HG02938 (cell line): ENCODE data around the gene TCERG1.

Source experiments
- ATAC-seq: cut with Tn5 transposase; IDR thresholded peaks from one replicate; pipeline ENCODE4 v1.9.1; 2021; ENCODE audit warnings: mild to moderate bottlenecking, moderate library complexity; ENCODE audit not compliant: unreplicated experiment

The TCERG1 gene

GRCh38 chr5:146446861-146447733 is at the start of gene TCERG1:
TSS of gene TCERG1 (plus strand) at chr5:146447333. CDS start at chr5:146447350, 17 bp downstream.
- peak; percentile 96 for ATAC-seq

GRCh38 chr5:146398826-146399225 is 48.3 kb upstream of the TCERG1 start:
- ATAC-seq = no peak

GRCh38 chr5:146399481-146399880 is 47.7 kb upstream of the TCERG1 start:
- ATAC-seq = no peak

- ATAC-seq = no peak
Measured at GRCh38 chr5:146400201-146400600, 46.9 kb upstream of the TCERG1 start.

- ATAC-seq = no peak
Measured at GRCh38 chr5:146401021-146401420, 46.1 kb upstream of the TCERG1 start.

GRCh38 chr5:146402949-146403348 is 44.2 kb upstream of the TCERG1 start:
- ATAC-seq = no peak

- ATAC-seq = no peak
Measured at GRCh38 chr5:146409054-146409671, 38.0 kb upstream of the TCERG1 start.

- no peak for ATAC-seq
Measured at GRCh38 chr5:146410272-146410671, 36.9 kb upstream of the TCERG1 start.

GRCh38 chr5:146419696-146420095 is 27.4 kb upstream of the TCERG1 start:
- no peak for ATAC-seq

GRCh38 chr5:146425023-146425422 is 22.1 kb upstream of the TCERG1 start:
- no peak for ATAC-seq

GRCh38 chr5:146426305-146426704 is 20.8 kb upstream of the TCERG1 start:
- no peak for ATAC-seq

GRCh38 chr5:146426853-146427618 is 20.1 kb upstream of the TCERG1 start:
- ATAC-seq = no peak

GRCh38 chr5:146427619-146427997 is 19.5 kb upstream of the TCERG1 start:
- no peak for ATAC-seq

GRCh38 chr5:146428658-146429057 is 18.5 kb upstream of the TCERG1 start:
- ATAC-seq = no peak

- ATAC-seq = no peak
Measured at GRCh38 chr5:146440353-146440752, 6.8 kb upstream of the TCERG1 start.

- ATAC-seq = no peak
Measured at GRCh38 chr5:146440870-146441495, 6.2 kb upstream of the TCERG1 start.

GRCh38 chr5:146441896-146442295 is 5.2 kb upstream of the TCERG1 start:
- no peak for ATAC-seq

GRCh38 chr5:146447734-146448380 is 724 bp downstream of the TCERG1 start:
- ATAC-seq = peak; percentile 28

- ATAC-seq = no peak
Measured at GRCh38 chr5:146448783-146449519, 1.8 kb downstream of the TCERG1 start.

- no peak for ATAC-seq
Measured at GRCh38 chr5:146450002-146450401, 2.9 kb downstream of the TCERG1 start.
